Measurements from ENCODE around the gene TRAPPC11.

The TRAPPC11 gene

GRCh38 chr4:183635321-183635720 lies 23.8 kb upstream of the TRAPPC11 start:
- no peaks in the 10 kb centered on the region for H3K9me3 ChIP-seq (ENCODE audit: low read length)
- no peak overlapping the region for H3K9ac ChIP-seq (ENCODE audit: low read length)
- no peaks in the 10 kb centered on the region for H3K79me2 ChIP-seq (ENCODE audit: insufficient read depth, low read length)
- TF ChIP-seq CTCF (IDR thresholded peaks at IDR 0.05; ENCODE audit: low read length) (no peak), EZH2 (IDR thresholded peaks at IDR 0.05; ENCODE audit: borderline replicate concordance, low read length) (no peak)
- H2AFZ ChIP-seq (ENCODE audit: low read length) = no peak overlapping the region
- no peaks in the 10 kb centered on the region for H3K36me3 ChIP-seq (ENCODE audit: insufficient read depth, low read length)
- H3K4me1 ChIP-seq (ENCODE audit: insufficient read depth, low read length, severe bottlenecking) = no peaks in the 10 kb centered on the region
- H4K20me1 ChIP-seq (ENCODE audit: insufficient read depth, low read length) = no peaks in the 10 kb centered on the region
- no peak overlapping the region for H3K4me2 ChIP-seq (ENCODE audit: low read length)
- no peaks in the 10 kb centered on the region for H3K9me2 ChIP-seq (ENCODE audit: low read depth, low read length)
- H3K27me3 ChIP-seq (ENCODE audit: insufficient read depth, low read length) = no peaks in the 10 kb centered on the region
- H3F3A ChIP-seq (ENCODE audit: insufficient read depth, low read length) = no peaks in the 10 kb centered on the region
- no peak overlapping the region for H3K4me3 ChIP-seq (ENCODE audit: low read depth, low read length, poor library complexity, severe bottlenecking)
- H3K27ac ChIP-seq (ENCODE audit: low read depth, low read length, poor library complexity, severe bottlenecking) = no peak overlapping the region

- H3K4me2 ChIP-seq (ENCODE audit: low read length) = no peak overlapping the region
- no peak overlapping the region for H3K4me3 ChIP-seq (ENCODE audit: low read depth, low read length, poor library complexity, severe bottlenecking)
- no peaks in the 10 kb centered on the region for H3K4me1 ChIP-seq (ENCODE audit: insufficient read depth, low read length, severe bottlenecking)
- H3K36me3 ChIP-seq (ENCODE audit: insufficient read depth, low read length) = no peaks in the 10 kb centered on the region
- H3K27ac ChIP-seq (ENCODE audit: low read depth, low read length, poor library complexity, severe bottlenecking) = no peak overlapping the region
- no peak overlapping the region for H2AFZ ChIP-seq (ENCODE audit: low read length)
- H4K20me1 ChIP-seq (ENCODE audit: insufficient read depth, low read length) = no peaks in the 10 kb centered on the region
- H3K27me3 ChIP-seq (ENCODE audit: insufficient read depth, low read length) = no peaks in the 10 kb centered on the region
- no peaks in the 10 kb centered on the region for H3K9me2 ChIP-seq (ENCODE audit: low read depth, low read length)
- H3K79me2 ChIP-seq (ENCODE audit: insufficient read depth, low read length) = no peaks in the 10 kb centered on the region
- no peaks in the 10 kb centered on the region for H3K9me3 ChIP-seq (ENCODE audit: low read length)
- TF ChIP-seq CTCF (IDR thresholded peaks at IDR 0.05; ENCODE audit: low read length) (no peak), EZH2 (IDR thresholded peaks at IDR 0.05; ENCODE audit: borderline replicate concordance, low read length) (no peak)
- no peak overlapping the region for H3K9ac ChIP-seq (ENCODE audit: low read length)
- H3F3A ChIP-seq (ENCODE audit: insufficient read depth, low read length) = no peaks in the 10 kb centered on the region
These were observed 23.4 kb upstream of the TRAPPC11 start for GRCh38 chr4:183635741-183636140.

- Histone ChIP-seq H3K9ac (ENCODE audit: low read length) (no peak overlapping the region), H3F3A (ENCODE audit: insufficient read depth, low read length) (no peaks in the 10 kb centered on the region), H3K9me2 (ENCODE audit: low read depth, low read length) (no peaks in the 10 kb centered on the region), H2AFZ (ENCODE audit: low read length) (no peak overlapping the region), H3K4me1 (ENCODE audit: insufficient read depth, low read length, severe bottlenecking) (no peaks in the 10 kb centered on the region), H3K27me3 (ENCODE audit: insufficient read depth, low read length) (no peaks in the 10 kb centered on the region), H3K36me3 (ENCODE audit: insufficient read depth, low read length) (peaks cover 4% of the 10 kb centered on the region), H3K79me2 (ENCODE audit: insufficient read depth, low read length) (no peaks in the 10 kb centered on the region), H3K9me3 (ENCODE audit: low read length) (no peaks in the 10 kb centered on the region), H3K4me3 (ENCODE audit: low read depth, low read length, poor library complexity, severe bottlenecking) (no peak overlapping the region), H3K4me2 (ENCODE audit: low read length) (no peak overlapping the region), H3K27ac (ENCODE audit: low read depth, low read length, poor library complexity, severe bottlenecking) (no peak overlapping the region), H4K20me1 (ENCODE audit: insufficient read depth, low read length) (no peaks in the 10 kb centered on the region)
- TF ChIP-seq EZH2 (IDR thresholded peaks at IDR 0.05; ENCODE audit: borderline replicate concordance, low read length) (no peak), CTCF (IDR thresholded peaks at IDR 0.05; ENCODE audit: low read length) (no peak)
These were observed 22.6 kb upstream of the TRAPPC11 start for GRCh38 chr4:183636503-183636902.
